Measurements from ENCODE around the gene ZNF70.

Gene ZNF70

DNA sequence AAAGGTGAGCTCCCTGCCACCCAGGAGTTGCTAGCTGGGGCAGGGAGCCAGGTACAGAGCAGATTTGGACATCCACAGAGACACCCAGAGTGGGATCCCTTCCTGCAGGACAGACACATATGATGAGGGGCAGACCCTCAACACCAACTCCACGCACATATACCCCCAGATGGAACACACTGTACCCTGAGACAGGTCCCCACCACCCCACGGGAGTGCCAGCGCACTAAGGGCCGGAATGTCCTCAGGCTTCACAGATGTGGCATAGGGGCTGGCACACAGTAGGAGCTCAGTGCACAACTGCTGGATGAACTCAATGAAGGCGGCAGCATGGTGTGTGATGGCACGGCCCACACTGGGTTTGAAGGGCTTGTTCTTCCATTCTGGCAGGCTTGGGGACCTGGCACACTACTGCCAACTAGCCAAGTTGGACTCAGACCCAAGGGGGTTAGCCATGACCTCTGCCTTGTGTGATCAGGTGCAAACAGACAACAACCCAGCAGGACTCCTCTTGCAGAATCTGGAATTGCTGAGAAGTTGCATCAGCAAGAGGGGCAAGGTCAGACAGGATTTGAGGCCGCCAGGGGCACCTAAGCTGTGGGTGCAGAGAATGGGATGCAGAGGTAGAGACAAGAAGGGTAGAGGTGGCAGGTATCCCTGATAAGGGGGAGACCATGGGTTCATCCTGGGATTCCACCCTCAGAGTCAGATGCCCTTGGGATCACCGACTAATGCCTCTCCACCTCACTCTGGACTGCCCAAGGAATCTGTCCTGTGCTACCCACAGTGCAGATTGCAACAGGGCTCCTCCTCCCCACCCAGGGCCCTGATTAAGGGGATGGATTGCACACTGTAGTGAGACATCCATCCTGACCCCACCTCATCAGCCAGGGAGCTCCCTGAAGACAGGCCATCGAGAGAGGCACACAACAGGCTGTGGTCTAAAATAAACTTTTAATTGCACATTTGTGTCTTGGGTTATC is 14.3 kb upstream of the ZNF70 start:
- intact Hi-C loops (cut with DNase I) = loop anchor here (5.0 kb wide), 1 partner anchor 82 kb away; no protein-coding TSS in a partner anchor
- DNase-seq = no peak

DNA sequence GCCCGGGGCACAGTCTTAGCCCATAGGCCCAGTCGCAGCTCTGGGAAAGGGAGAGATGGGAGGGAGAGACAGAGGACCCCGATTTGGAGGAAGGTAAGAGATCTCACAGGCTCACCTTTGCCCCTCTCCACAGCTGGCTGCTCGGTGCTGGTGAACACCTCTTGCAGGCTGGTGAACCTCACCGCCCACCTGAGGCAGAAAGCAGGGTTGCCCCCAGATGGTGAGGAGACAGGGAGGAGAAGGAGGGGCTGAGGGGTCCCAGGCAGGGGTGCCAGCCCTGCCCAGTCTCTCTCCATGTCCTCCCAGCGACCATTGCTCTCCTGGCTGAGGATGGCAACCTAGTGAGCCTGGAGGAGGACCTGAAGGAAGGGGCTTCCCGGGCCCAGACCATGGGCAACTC is 13.0 kb upstream of the ZNF70 start:
- DNase-seq = no peak
- intact Hi-C loops (cut with DNase I) = no loop called here

GRCh38 chr22:23763579-23763945 is 12.7 kb upstream of the ZNF70 start:
- DNase-seq = peak in 15 of 42 donors; percentile 22 to 65 (median 45)
- intact Hi-C loops (cut with DNase I) = no loop called here

- DNase-seq = peak in 20 of 42 donors; percentile 26 to 71 (median 48)
- intact Hi-C loops (cut with DNase I) = no loop called here
Observed at GRCh38 chr22:23762842-23763578, 12.1 kb upstream of the ZNF70 start, which contains the start of gene C22orf15. C22orf15 (plus strand) TSS chr22:23762990; CDS start chr22:23763307, 317 bp downstream.

DNA sequence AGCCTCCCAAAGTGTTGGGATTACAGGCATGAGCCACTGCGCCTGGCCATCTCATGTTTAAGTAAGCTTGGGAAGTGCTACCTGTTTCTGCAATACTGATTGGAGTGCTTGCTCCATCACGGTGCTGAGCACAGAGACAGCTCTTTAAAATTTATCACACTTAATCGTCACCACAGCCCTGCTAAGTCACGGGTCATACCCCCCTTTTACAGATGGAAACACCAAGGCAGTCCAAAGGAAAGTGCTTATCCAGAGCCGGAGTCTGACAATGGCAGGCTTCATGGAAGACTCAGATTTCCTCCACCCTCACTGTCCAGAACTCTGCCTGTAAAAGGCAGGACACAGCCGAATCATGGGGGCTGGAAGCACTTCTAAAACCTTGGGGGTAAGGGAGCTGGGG is 9.1 kb upstream of the ZNF70 start:
- intact Hi-C loops (cut with DNase I) = no loop called here
- DNase-seq = no peak

GRCh38 chr22:23759566-23759965 is 8.7 kb upstream of the ZNF70 start:
- DNase-seq = no peak
- intact Hi-C loops (cut with DNase I) = no loop called here

DNA sequence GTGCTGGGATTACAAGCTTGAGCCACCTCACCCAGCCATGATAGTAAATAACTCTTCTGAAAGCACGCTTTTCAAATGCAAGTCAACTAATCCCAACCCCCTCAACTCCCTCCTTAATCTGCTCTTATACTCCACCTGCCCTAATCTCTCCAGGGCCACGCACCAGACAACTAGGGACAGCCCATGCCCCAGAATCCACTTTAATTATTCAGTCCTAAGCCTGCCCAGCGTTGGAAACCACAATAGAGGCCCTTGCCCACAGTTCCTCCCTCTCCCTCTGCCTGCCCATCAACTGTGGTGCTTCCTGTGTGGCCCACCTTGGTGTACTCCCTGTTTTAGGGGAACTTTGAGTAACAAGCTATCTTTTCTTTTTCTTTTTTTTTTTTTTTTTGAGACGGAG is 6.0 kb upstream of the ZNF70 start:
- intact Hi-C loops (cut with DNase I) = no loop called here
- DNase-seq = no peak

- intact Hi-C loops (cut with DNase I) = no loop called here
- no peak for DNase-seq
Observed at GRCh38 chr22:23755711-23756110, 4.8 kb upstream of the ZNF70 start.

DNA sequence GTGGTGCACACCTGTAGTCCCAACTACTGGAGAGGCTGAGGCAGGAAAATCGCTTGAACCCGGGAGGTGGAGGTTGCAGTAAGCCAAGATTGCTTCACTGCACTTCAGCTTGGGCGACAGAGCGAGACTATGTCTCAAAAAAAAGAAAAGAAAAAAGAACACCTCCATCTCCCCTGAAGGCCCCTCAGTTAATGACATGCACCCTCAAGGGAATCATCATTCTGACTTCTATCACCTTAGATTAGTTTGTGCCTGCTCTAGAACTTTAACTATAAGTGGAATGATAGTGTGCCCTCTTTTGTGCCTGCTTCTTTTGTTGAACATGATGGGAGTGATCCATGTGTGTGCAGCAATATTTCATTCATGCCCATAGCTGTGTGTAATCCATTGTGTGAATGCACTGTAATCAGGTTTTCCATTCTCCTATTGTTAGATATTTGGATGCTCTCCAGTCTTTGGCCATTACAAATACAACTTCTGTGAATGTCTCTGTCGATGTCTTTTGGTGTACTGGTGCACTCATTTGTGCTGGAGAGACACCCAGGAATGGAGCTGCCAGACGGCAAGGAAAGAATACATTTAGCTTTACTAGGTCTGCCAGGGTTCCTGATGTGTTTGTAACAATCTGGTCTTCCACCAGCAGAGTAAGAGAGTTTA is 4.2 kb upstream of the ZNF70 start:
- DNase-seq = peak in 1 of 42 donors; percentile 53
- intact Hi-C loops (cut with DNase I) = no loop called here

GRCh38 chr22:23754220-23754919 is 3.5 kb upstream of the ZNF70 start, which contains the start of gene VPREB3:
VPREB3 (minus strand) TSS chr22:23754425; CDS start chr22:23754363, 62 bp downstream.
- no peak for DNase-seq
- intact Hi-C loops (cut with DNase I) = no loop called here

- intact Hi-C loops (cut with DNase I) = no loop called here
- DNase-seq = peak in 2 of 42 donors; percentile 42 to 48
Observed at GRCh38 chr22:23753385-23753784, 2.5 kb upstream of the ZNF70 start.

- DNase-seq = no peak
- intact Hi-C loops (cut with DNase I) = no loop called here
Observed at GRCh38 chr22:23752750-23753149, 1.8 kb upstream of the ZNF70 start.

DNA sequence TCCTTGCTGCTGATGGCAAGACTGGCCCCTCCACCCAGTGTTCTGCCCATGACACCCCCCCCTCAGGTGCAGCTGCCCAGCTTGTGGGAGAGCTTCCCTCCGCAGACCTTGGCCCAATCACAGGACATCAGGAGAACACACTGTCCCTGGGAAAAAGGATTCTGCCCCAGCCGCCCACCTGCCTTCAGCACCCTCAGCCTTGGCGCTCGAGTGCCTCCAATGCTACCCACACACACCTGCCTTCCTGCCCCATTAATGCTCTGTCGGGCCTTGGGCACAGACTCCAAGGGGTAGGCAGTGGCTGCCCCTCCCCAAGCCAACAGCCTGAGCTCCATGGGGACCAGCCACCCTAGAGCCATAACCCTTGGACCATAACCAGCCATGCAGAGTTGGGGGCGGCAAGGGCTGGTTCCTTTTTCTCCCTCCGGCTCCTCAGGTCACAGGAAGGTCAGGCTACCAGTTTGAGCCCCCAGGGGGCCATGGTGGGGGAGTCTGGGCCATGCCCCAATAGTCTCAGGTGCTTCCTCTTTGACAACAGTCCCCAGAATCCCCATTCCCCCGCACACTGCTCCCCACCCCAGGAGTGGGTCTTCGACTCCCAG is 1.3 kb upstream of the ZNF70 start:
- intact Hi-C loops (cut with DNase I) = no loop called here
- DNase-seq = no peak

- DNase-seq = peak in 3 of 42 donors; percentile 39 to 64 (median 52)
- intact Hi-C loops (cut with DNase I) = no loop called here
Observed at GRCh38 chr22:23751441-23751996, 607 bp upstream of the ZNF70 start.

GRCh38 chr22:23750367-23750713 is 572 bp downstream of the ZNF70 start:
- intact Hi-C loops (cut with DNase I) = no loop called here
- no peak for DNase-seq

- no peak for DNase-seq
- intact Hi-C loops (cut with DNase I) = no loop called here
Observed at GRCh38 chr22:23749841-23750301, 1.0 kb downstream of the ZNF70 start.

GRCh38 chr22:23745791-23746190 is 5.1 kb downstream of the ZNF70 start:
- no peak for DNase-seq
- intact Hi-C loops (cut with DNase I) = no loop called here

- no peak for DNase-seq
- intact Hi-C loops (cut with DNase I) = no loop called here
Observed at GRCh38 chr22:23744485-23744884, 6.4 kb downstream of the ZNF70 start.

All from head of caudate nucleus (tissue), 42 donors.